GM12873 (cell line): ENCODE data around the gene DCTN4.
A peak's percentile ranks its signal among the peaks of the same experiment; 100 is the strongest.

Source experiments
- CTCF ChIP-seq: IDR thresholded peaks from 2 replicates; pipeline ENCODE4 v1.5.1; 2012; ENCODE audit warnings: low read depth, mild to moderate bottlenecking, moderate library complexity, low read length, control low read depth; ENCODE audit not compliant: insufficient read depth; ENCODE audit errors: missing control alignments

The DCTN4 gene

GRCh38 chr5:150781706-150782614, 23.1 kb upstream of the DCTN4 start:
- no peak for TF ChIP-seq CTCF

GRCh38 chr5:150780816-150781221, 22.0 kb upstream of the DCTN4 start:
- TF ChIP-seq CTCF = no peak

- no peak for TF ChIP-seq CTCF
These were observed 21.4 kb upstream of the DCTN4 start for GRCh38 chr5:150780187-150780692.

GRCh38 chr5:150779397-150780186, 20.8 kb upstream of the DCTN4 start:
- TF ChIP-seq CTCF = no peak

- TF ChIP-seq CTCF = peak; percentile 59
These were observed 19.9 kb upstream of the DCTN4 start, which contains the start of gene SMIM3 for GRCh38 chr5:150778517-150779396. SMIM3 (plus strand) TSS chr5:150778757; CDS start chr5:150795441, 16,684 bp downstream.

- no peak for TF ChIP-seq CTCF
These were observed 19.3 kb upstream of the DCTN4 start for GRCh38 chr5:150778088-150778516.
